Measurements from ENCODE around the gene LRP1. TPM values are rescaled to one million over a fixed set of nuclear protein-coding genes. Genes with fewer than 3 reads are reported as not detected.
A peak's percentile ranks its signal among the peaks of the same experiment; 100 is the strongest.
"Not testable (repeated sequence)": the region's sequence is repeated elsewhere in the genome, so short reads cannot be mapped to it uniquely, and the experiment has no call there.

LRP1 gene
- total RNA-seq, 2 donors from 2014 or later, result 1.3 to 5.9 TPM

- Mint-ChIP-seq H3K9me3 (no peaks in the 10 kb centered on the region), H3K27ac (peak overlapping the region; percentile 15 to 86), H3K36me3 (peaks cover 17 to 49% of the 10 kb centered on the region in 2 donors)
- DNase-seq (ENCODE audit: low spot score in 2 of 2) (no peak), ATAC-seq (no peak)
These were observed 23.9 kb upstream of the LRP1 start for GRCh38 chr12:57104292-57104910.

GRCh38 chr12:57105011-57105753, 23.1 kb upstream of the LRP1 start:
- H3K36me3 Mint-ChIP-seq, result peaks cover 16 to 52% of the 10 kb centered on the region in 2 donors
- DNase-seq (ENCODE audit: low spot score in 2 of 2), result no peak
- no peak for ATAC-seq
- H3K9me3 Mint-ChIP-seq, result no peaks in the 10 kb centered on the region
- peak overlapping the region; percentile 15 to 86 for H3K27ac Mint-ChIP-seq

GRCh38 chr12:57106021-57106708, 22.1 kb upstream of the LRP1 start:
- peaks cover 23 to 57% of the 10 kb centered on the region in 2 donors for H3K36me3 Mint-ChIP-seq
- ATAC-seq (no peak), DNase-seq (ENCODE audit: low spot score in 2 of 2) (no peak)
- peak overlapping the region in 1 of 2 donors; percentile 51 for H3K27ac Mint-ChIP-seq
- no peaks in the 10 kb centered on the region for H3K9me3 Mint-ChIP-seq

- H3K36me3 Mint-ChIP-seq, result peaks cover 26 to 60% of the 10 kb centered on the region in 2 donors
- ATAC-seq (no peak), DNase-seq (ENCODE audit: low spot score in 2 of 2) (no peak)
- H3K27ac Mint-ChIP-seq, result peak overlapping the region; percentile 15 to 84
- H3K9me3 Mint-ChIP-seq, result no peaks in the 10 kb centered on the region
These were observed 20.7 kb upstream of the LRP1 start for GRCh38 chr12:57107456-57108155.

- Mint-ChIP-seq H3K36me3 (peaks cover 26 to 47% of the 10 kb centered on the region in 2 donors), H3K27ac (peak overlapping the region; percentile 95 to 96), H3K9me3 (no peaks in the 10 kb centered on the region)
- no peak for DNase-seq (ENCODE audit: low spot score in 2 of 2)
- no peak for ATAC-seq
These were observed 18.8 kb upstream of the LRP1 start for GRCh38 chr12:57109207-57110103.

- no peaks in the 10 kb centered on the region for H3K9me3 Mint-ChIP-seq
- peak overlapping the region; percentile 95 to 96 for H3K27ac Mint-ChIP-seq
- peak; percentile 26 to 47 for ATAC-seq
These were observed 17.9 kb upstream of the LRP1 start for GRCh38 chr12:57110104-57111030.

GRCh38 chr12:57111031-57111734, 17.1 kb upstream of the LRP1 start, which contains the start of gene STAT6:
TSS of gene STAT6 (minus strand) at chr12:57111362. CDS start at chr12:57108278, 3,084 bp downstream.
- H3K9me3 Mint-ChIP-seq, result no peaks in the 10 kb centered on the region
- ATAC-seq, result peak; percentile 78
- peak; percentile 75 for DNase-seq (ENCODE audit: low spot score in 2 of 2)
- peak within 1 kb of the TSS; percentile 95 to 96 for H3K27ac Mint-ChIP-seq
- H3K36me3 Mint-ChIP-seq, result peaks cover 24 to 43% of the 10 kb centered on the region in 2 donors

More at GRCh38 chr12:57110104-57111030, 17.9 kb upstream of the LRP1 start:
- peaks cover 26 to 45% of the 10 kb centered on the region in 2 donors for H3K36me3 Mint-ChIP-seq
- peak; percentile 69 to 84 for DNase-seq (ENCODE audit: low spot score in 2 of 2)

GRCh38 chr12:57112492-57113294, 15.6 kb upstream of the LRP1 start:
- peak in 1 of 2 donors; percentile 91 for DNase-seq (ENCODE audit: low spot score in 2 of 2)
- Mint-ChIP-seq H3K27ac (peak overlapping the region; percentile 95 to 96), H3K9me3 (no peaks in the 10 kb centered on the region), H3K36me3 (peaks cover 20 to 29% of the 10 kb centered on the region in 2 donors)
- no peak for ATAC-seq

GRCh38 chr12:57116580-57117281, 11.6 kb upstream of the LRP1 start:
- DNase-seq (ENCODE audit: low spot score in 2 of 2) (no peak), ATAC-seq (no peak)
- H3K27ac Mint-ChIP-seq, result no peak overlapping the region
- no peaks in the 10 kb centered on the region for H3K9me3 Mint-ChIP-seq
- no peaks in the 10 kb centered on the region for H3K36me3 Mint-ChIP-seq

- peaks cover 0 to 5% of the 10 kb centered on the region in 2 donors for H3K9me3 Mint-ChIP-seq
- DNase-seq (ENCODE audit: low spot score in 2 of 2) (no peak), ATAC-seq (peak; percentile 38 to 95)
- H3K27ac Mint-ChIP-seq, result no peak overlapping the region
- peaks cover 0 to 5% of the 10 kb centered on the region in 2 donors for H3K36me3 Mint-ChIP-seq
These were observed 9.5 kb upstream of the LRP1 start for GRCh38 chr12:57118711-57119271.

- ATAC-seq (peak in 1 of 2 donors; percentile 19), DNase-seq (ENCODE audit: low spot score in 2 of 2) (no peak)
- H3K27ac Mint-ChIP-seq, result no peak overlapping the region
- H3K36me3 Mint-ChIP-seq, result peaks cover 0 to 12% of the 10 kb centered on the region in 2 donors
- peaks cover 0 to 12% of the 10 kb centered on the region in 2 donors for H3K9me3 Mint-ChIP-seq
These were observed 8.8 kb upstream of the LRP1 start for GRCh38 chr12:57119294-57120085.

GRCh38 chr12:57120718-57121117, 7.6 kb upstream of the LRP1 start:
- H3K36me3 Mint-ChIP-seq, result peaks cover 0 to 13% of the 10 kb centered on the region in 2 donors
- H3K27ac Mint-ChIP-seq; DNase-seq (ENCODE audit: low spot score in 2 of 2); ATAC-seq: not testable (repeated sequence)
- peaks cover 0 to 12% of the 10 kb centered on the region in 2 donors for H3K9me3 Mint-ChIP-seq
